IMR-90 (cell line): Measurements from ENCODE around the gene PRDM12. TPM values are rescaled to one million over a fixed set of nuclear protein-coding genes. Genes with fewer than 3 reads are reported as not detected.

Experiments used
- ATAC-seq: fragments of 200-7000 bp; cut with Tn5 transposase; 2 replicates; pipeline ENCODE4 v1.9.1; 2020; ENCODE audit warnings: low read depth, mild to moderate bottlenecking, moderate library complexity
- BruUV-seq: library from RNA; stranded (reverse); fragments of 400-500 nt; replicated peaks from 2 replicates; lab custom pipeline; 2021; lab: Mats Ljungman, UMichigan
- CTCF ChIA-PET: fragments of 300-600 bp; formaldehyde crosslinking; extraction: SDS; loops from one replicate; lab custom pipeline; 2021; ENCODE audit warnings: antibody characterized with exemption; lab: Yijun Ruan, JAX
- POLR2A ChIA-PET: fragments of 300-600 bp; sonication (Branson Sonifier 250); formaldehyde crosslinking; loops from one replicate; lab custom pipeline; 2022; ENCODE audit warnings: antibody characterized with exemption; ENCODE audit not compliant: unreplicated experiment; lab: Charles Lee
- DNase-seq: peaks from one replicate; pipeline ENCODE4 v3.0.0; 2013
- H2AFZ ChIP-seq: replicated peaks from 2 replicates; pipeline ENCODE3; 2013; ENCODE audit warnings: low read length, mild to moderate bottlenecking; ENCODE audit not compliant: poor library complexity
- H2AK5ac ChIP-seq: 2 replicates; pipeline ENCODE4 v1.6.1; 2013; ENCODE audit warnings: low read depth, low read length, inconsistent platforms
- H2AK9ac ChIP-seq: replicated peaks from 2 replicates; pipeline ENCODE3; 2013; ENCODE audit warnings: mild to moderate bottlenecking, low read depth, low read length, moderate library complexity; ENCODE audit not compliant: poor library complexity
- H2BK120ac ChIP-seq: 2 replicates; pipeline ENCODE4 v1.6.1; 2013; ENCODE audit warnings: low read depth, low read length, inconsistent platforms
- H2BK15ac ChIP-seq: 3 replicates; pipeline ENCODE4 v1.6.1; 2013; ENCODE audit warnings: low read depth, low read length, inconsistent platforms
- H2BK20ac ChIP-seq: 2 replicates; pipeline ENCODE4 v1.6.1; 2013; ENCODE audit warnings: low read depth, mild to moderate bottlenecking, inconsistent platforms, low read length, moderate library complexity
- H2BK5ac ChIP-seq: 2 replicates; pipeline ENCODE4 v1.6.1; 2013; ENCODE audit warnings: mild to moderate bottlenecking, low read depth, low read length, inconsistent platforms; ENCODE audit not compliant: poor library complexity, severe bottlenecking
- H3K14ac ChIP-seq: replicated peaks from 2 replicates; pipeline ENCODE4 v1.6.1; 2013; ENCODE audit warnings: low read depth, low read length, inconsistent platforms
- H3K18ac ChIP-seq: 2 replicates; pipeline ENCODE4 v1.6.1; 2013; ENCODE audit warnings: low read depth, low read length, control low read depth
- H3K23ac ChIP-seq: 2 replicates; pipeline ENCODE4 v1.6.1; 2013; ENCODE audit warnings: low read depth, low read length, inconsistent platforms
- H3K27ac ChIP-seq: 2 replicates; pipeline ENCODE4 v1.5.1; 2013; ENCODE audit warnings: mild to moderate bottlenecking, control low read depth, low read length; ENCODE audit not compliant: insufficient read depth
- H3K27me3 ChIP-seq: 2 replicates; pipeline ENCODE4 v1.6.1; 2013; ENCODE audit warnings: low read length; ENCODE audit not compliant: control insufficient read depth, insufficient read depth
- H3K36me3 ChIP-seq: 2 replicates; pipeline ENCODE4 v1.6.1; 2013; ENCODE audit warnings: low read length, mixed read lengths; ENCODE audit not compliant: control insufficient read depth, insufficient read depth
- H3K4ac ChIP-seq: 2 replicates; pipeline ENCODE4 v1.6.1; 2013; ENCODE audit warnings: low read depth, low read length, inconsistent platforms
- H3K4me1 ChIP-seq: 2 replicates; pipeline ENCODE4 v1.6.1; 2013; ENCODE audit warnings: low read length, mixed read lengths; ENCODE audit not compliant: control insufficient read depth, insufficient read depth
- H3K4me2 ChIP-seq: 2 replicates; pipeline ENCODE4 v1.6.1; 2013; ENCODE audit warnings: low read depth, mild to moderate bottlenecking, control low read depth, low read length, moderate library complexity
- H3K4me3 ChIP-seq: 2 replicates; pipeline ENCODE4 v1.5.1; 2013; ENCODE audit warnings: low read depth, mild to moderate bottlenecking, control low read depth, low read length, moderate library complexity; ENCODE audit not compliant: insufficient read depth
- H3K56ac ChIP-seq: 2 replicates; pipeline ENCODE4 v1.6.1; 2013; ENCODE audit warnings: low read length, inconsistent platforms; ENCODE audit not compliant: insufficient read depth; ENCODE audit errors: extremely low read depth
- H3K79me1 ChIP-seq, 2 experiments: 2 replicates each; pipeline ENCODE4 v1.6.1; 2013; ENCODE audit warnings: low read length in 2 of 2, inconsistent platforms in 1 of 2, low read depth in 1 of 2
- H3K9ac ChIP-seq: 2 replicates; pipeline ENCODE4 v1.6.1; 2013; ENCODE audit warnings: low read depth, low read length, control low read depth
- H3K9me1 ChIP-seq: 2 replicates; pipeline ENCODE4 v1.6.1; 2013; ENCODE audit warnings: low read length, inconsistent platforms; ENCODE audit not compliant: insufficient read depth
- H3K9me3 ChIP-seq: 2 replicates; pipeline ENCODE4 v1.6.1; 2013; ENCODE audit warnings: low read length; ENCODE audit not compliant: control insufficient read depth, insufficient read depth
- H4K20me1 ChIP-seq: 2 replicates; pipeline ENCODE4 v1.6.1; 2013; ENCODE audit warnings: low read length, inconsistent platforms; ENCODE audit not compliant: insufficient read depth
- H4K5ac ChIP-seq: 2 replicates; pipeline ENCODE4 v1.6.1; 2013; ENCODE audit warnings: mild to moderate bottlenecking, low read depth, low read length, control low read depth
- H4K8ac ChIP-seq, 2 experiments: 2 replicates each; pipeline ENCODE4 v1.6.1; 2013; ENCODE audit warnings: low read depth in 2 of 2, low read length in 2 of 2, control low read depth in 1 of 2, inconsistent platforms in 1 of 2
- H4K91ac ChIP-seq: 2 replicates; pipeline ENCODE4 v1.6.1; 2013; ENCODE audit warnings: low read depth, low read length, inconsistent platforms; ENCODE audit not compliant: insufficient read depth
- BHLHE40 ChIP-seq: fragments of 150-350 bp; IDR thresholded peaks from 2 replicates; pipeline ENCODE4 v1.6.1; 2016; ENCODE audit warnings: mild to moderate bottlenecking, low read depth, low read length
- CEBPB ChIP-seq: IDR thresholded peaks from 2 replicates; pipeline ENCODE4 v1.6.1; 2012; ENCODE audit warnings: low read depth, low read length, improper control_type of control experiment
- CHD1 ChIP-seq: IDR thresholded peaks from 2 replicates; pipeline ENCODE4 v1.6.1; 2012; ENCODE audit warnings: low read depth, low read length, improper control_type of control experiment
- MXI1 ChIP-seq: IDR thresholded peaks from 2 replicates; pipeline ENCODE4 v1.6.1; 2012; ENCODE audit warnings: low read depth, mild to moderate bottlenecking, low read length, moderate library complexity, borderline replicate concordance
- NFE2L2 ChIP-seq: fragments of 150-350 bp; IDR thresholded peaks from 2 replicates; pipeline ENCODE4 v1.6.1; 2016; ENCODE audit warnings: low read depth, mild to moderate bottlenecking, low read length
- WGBS, 2 experiments: methylation state at CpG; one replicate each; pipeline versions ENCODE4 v1.1.5 to v1.1.7; 2013; ENCODE audit warnings: missing lambda C conversion rate in 2 of 2; ENCODE audit not compliant: insufficient read length in 1 of 2; ENCODE audit errors: extremely low coverage in 2 of 2; 5-methylcytosine and 5-hydroxymethylcytosine counted together
- dilution Hi-C: fragments of 300-500 bp; cut with HindIII; formaldehyde crosslinking; loops from one replicate; pipeline ENCODE4 v1.14.3; 2018; ENCODE audit warnings: low sequenced_read_pairs; ENCODE audit not compliant: unreplicated experiment
- in situ Hi-C: fragments of 300-500 bp; cut with MboI; formaldehyde crosslinking; loops from 3 replicates; pipeline ENCODE4 v1.14.3; 2019; ENCODE audit warnings: low sequenced_read_pairs, inconsistent platforms, mixed read lengths
- intact Hi-C: fragments of 100-400 bp; cut with micrococcal nuclease; formaldehyde crosslinking; loops from 2 replicates; pipeline ENCODE4 v1.10.0; 2022
- polyA plus RNA-seq, 3 experiments: library from polyadenylated mRNA; depleted of rRNA; stranded (reverse); fragments of >200 nt; gene quantifications; 2 replicates each; pipeline ENCODE4 v1.2.3, GENCODE V29; 2012; ENCODE audit warnings: low replicate concordance in 1 of 3
- total RNA-seq: library from RNA; depleted of rRNA; stranded (reverse); fragments of >200 nt; gene quantifications from 2 replicates; pipeline ENCODE4 v1.2.3, GENCODE V29; 2012

Gene PRDM12
- total and polyA plus RNA-seq, 2 of the 4 experiments (the other 2 are of a cell fraction), result not detected

- H3K4me2 ChIP-seq, result no peak overlapping the region
- no peak overlapping the region for H2AK5ac ChIP-seq
- no peak overlapping the region for H3K27ac ChIP-seq
- dilution Hi-C loops, result no loop called here
- no peak overlapping the region for H3K4me3 ChIP-seq
- H3K9ac ChIP-seq, result no peak overlapping the region
- no peak overlapping the region for H4K5ac ChIP-seq
- in situ Hi-C loops, result loop anchor here (25.0 kb wide), 1 partner anchor 560 kb away; no protein-coding TSS in a partner anchor
- H2BK15ac ChIP-seq, result no peak overlapping the region
- ChIA-PET POLR2A (no interaction called here), CTCF (no interaction called here)
- no peak for DNase-seq
- ATAC-seq, result no peak
- H4K91ac ChIP-seq, result no peak overlapping the region
- 82% methylated on average over 7 of the region's 8 CpGs; no CpG with 5 or more reads in 1 of the 2 experiments for WGBS, 2 experiments
- no peak overlapping the region for H3K14ac ChIP-seq
- no peaks in the 10 kb centered on the region for H3K9me3 ChIP-seq
- H3K4me1 ChIP-seq, result no peaks in the 10 kb centered on the region
- H3K79me1 ChIP-seq, result no peaks in the 10 kb centered on the region
- no peaks in the 10 kb centered on the region for H3K9me1 ChIP-seq
- H2BK5ac ChIP-seq, result no peak overlapping the region
- no peak overlapping the region for H3K4ac ChIP-seq
- H4K20me1 ChIP-seq, result no peaks in the 10 kb centered on the region
- no peak overlapping the region for H3K56ac ChIP-seq
- H3K23ac ChIP-seq, result no peak overlapping the region
- no peak overlapping the region for H4K8ac ChIP-seq
- H2BK20ac ChIP-seq, result no peak overlapping the region
- no peak overlapping the region for H2AFZ ChIP-seq
- no peaks in the 10 kb centered on the region for H3K36me3 ChIP-seq
- H3K27me3 ChIP-seq, result peaks cover 26% of the 10 kb centered on the region
- H2BK120ac ChIP-seq, result no peak overlapping the region
- no peak for TF ChIP-seq CEBPB
- no peak for TF ChIP-seq BHLHE40
- no peak for TF ChIP-seq MXI1
- peak; percentile 48; the same call in 1 of the 2 replicates for TF ChIP-seq NFE2L2
- no peak for TF ChIP-seq CHD1
- no TSS peak for BruUV-seq
- H2AK9ac ChIP-seq, result no peak overlapping the region
- H3K18ac ChIP-seq, result no peak overlapping the region
- intact Hi-C loops, result no loop called here
Observed at GRCh38 chr9:130672466-130672865, 8.1 kb downstream of the PRDM12 start.
